Measurements from ENCODE around the gene ANTKMT.

ANTKMT gene

DNA sequence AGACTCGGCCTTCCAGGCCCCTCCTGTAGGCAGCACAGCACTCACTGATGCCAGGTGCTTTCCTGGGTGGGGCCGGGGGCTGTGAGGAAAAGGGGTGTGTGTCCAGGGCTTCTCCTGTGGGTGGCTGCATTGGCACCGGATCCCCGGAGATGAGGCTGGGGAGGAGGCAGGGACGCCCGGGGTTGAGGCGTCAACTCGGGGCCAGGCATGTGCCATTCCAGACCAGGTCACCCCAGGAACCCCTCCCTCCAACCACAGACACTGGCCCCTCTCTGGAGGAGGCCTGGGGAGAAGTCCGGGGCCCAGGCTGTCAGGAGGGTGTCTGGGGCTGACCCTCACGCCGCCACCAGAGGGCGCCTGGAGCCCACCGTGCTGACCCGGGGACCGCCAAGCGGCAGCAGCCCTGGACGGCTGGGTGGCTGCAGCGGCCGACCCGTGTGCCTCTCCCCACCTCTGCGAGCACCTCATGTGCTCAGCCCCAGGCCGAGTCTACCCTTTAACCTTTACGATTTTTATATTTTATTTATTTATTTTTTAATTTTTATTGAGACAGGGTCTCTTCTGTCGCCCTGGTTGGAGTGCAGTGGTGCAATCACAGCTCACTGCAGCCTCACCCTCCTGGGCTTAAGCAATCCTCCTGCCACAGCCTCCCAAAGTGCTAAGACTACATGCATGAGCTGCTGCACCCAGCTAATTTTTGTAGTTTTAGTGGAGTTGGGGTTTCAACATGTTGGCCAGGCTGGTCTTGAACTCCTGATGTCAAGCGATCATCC is 9.2 kb upstream of the ANTKMT start:
- in situ Hi-C loops (cut with MboI; ENCODE audit: low sequenced_read_pairs) = loop anchor here (25.0 kb wide), 1 partner anchor 351 kb away; the partner anchor contains the start of gene SSTR5

DNA sequence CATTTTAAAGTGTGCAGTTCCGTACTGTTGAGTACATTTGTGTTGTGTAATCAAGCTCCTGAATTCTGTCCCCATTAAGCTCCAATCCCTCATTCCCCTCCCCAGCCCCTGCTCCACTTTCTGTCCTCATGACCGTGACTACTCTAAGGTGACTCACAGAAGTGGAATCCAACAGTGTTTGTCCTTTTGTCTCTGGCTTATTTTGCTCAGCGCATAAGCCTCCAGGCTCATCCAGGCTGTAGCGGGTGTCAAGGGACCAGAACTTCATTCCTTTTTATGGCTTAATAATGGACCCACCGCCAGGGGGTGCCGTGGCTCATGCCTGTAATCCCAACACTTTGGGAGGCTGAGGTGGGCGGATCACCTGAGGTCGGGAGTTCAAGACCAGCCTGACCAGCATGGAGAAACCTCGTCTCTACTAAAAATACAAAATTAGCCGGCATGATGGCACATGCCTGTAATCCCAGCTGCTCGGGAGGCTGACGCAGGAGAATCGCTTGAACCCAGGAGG is 8.2 kb upstream of the ANTKMT start:
- in situ Hi-C loops (cut with MboI; ENCODE audit: low sequenced_read_pairs) = loop anchor here (25.0 kb wide), 1 partner anchor 350 kb away; the partner anchor contains the start of gene SSTR5

- in situ Hi-C loops (cut with MboI; ENCODE audit: low sequenced_read_pairs) = loop anchor here (25.0 kb wide), 1 partner anchor 348 kb away; the partner anchor contains the start of gene SSTR5
Measured at GRCh38 chr16:714079-714478, 6.9 kb upstream of the ANTKMT start.

- in situ Hi-C loops (cut with MboI; ENCODE audit: low sequenced_read_pairs) = loop anchor here (25.0 kb wide), 1 partner anchor 347 kb away; the partner anchor contains the start of gene SSTR5
Measured at GRCh38 chr16:714558-715476, 6.1 kb upstream of the ANTKMT start, which contains the start of gene METRN. TSS of gene METRN (plus strand) at chr16:715118. CDS start at chr16:715290, 172 bp downstream.

DNA sequence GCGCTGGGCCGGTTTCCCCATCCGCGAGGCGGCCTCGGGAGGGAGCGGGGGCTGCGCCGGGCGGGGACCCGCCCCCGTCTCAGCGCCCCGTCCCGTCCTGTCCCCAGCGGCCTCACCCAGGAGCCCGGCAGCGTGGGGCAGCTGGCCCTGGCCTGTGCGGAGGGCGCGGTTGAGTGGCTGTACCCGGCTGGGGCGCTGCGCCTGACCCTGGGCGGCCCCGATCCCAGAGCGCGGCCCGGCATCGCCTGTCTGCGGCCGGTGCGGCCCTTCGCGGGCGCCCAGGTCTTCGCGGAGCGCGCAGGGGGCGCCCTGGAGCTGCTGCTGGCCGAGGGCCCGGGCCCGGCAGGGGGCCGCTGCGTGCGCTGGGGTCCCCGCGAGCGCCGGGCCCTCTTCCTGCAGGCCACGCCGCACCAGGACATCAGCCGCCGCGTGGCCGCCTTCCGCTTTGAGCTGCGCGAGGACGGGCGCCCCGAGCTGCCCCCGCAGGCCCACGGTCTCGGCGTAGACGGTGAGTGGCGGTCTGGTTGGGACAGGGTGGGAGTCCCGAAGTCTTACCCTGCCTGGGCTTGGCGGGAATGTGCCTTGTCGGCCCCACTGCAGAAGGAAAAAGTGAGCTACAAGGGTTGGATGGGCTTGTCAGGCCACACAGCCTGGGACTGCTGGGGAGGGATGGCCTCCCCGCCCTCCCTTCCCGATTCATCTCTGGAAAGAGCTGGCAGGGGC is 5.3 kb upstream of the ANTKMT start:
- in situ Hi-C loops (cut with MboI; ENCODE audit: low sequenced_read_pairs) = loop anchor here (25.0 kb wide), 1 partner anchor 347 kb away; the partner anchor contains the start of gene SSTR5

DNA sequence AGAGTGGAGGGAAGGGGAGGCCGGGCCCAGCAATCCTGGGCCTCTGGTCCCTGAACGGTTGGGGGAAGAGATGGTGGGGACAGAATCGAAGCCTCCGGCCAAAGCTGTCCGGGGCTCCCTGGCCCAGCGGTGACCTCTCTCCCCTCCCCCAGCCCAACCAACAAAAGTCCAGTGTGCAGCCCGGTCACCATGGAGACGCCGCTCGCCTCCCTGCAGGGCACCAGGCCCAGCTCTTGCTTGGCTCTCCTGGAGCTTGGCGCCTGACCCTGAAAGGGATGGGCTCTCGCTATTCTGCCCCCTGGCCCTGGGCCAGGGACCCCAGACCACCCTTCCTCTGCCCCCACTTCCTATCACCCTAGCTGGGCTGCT is 4.8 kb upstream of the ANTKMT start:
- in situ Hi-C loops (cut with MboI; ENCODE audit: low sequenced_read_pairs) = loop anchor here (25.0 kb wide), 1 partner anchor 346 kb away; the partner anchor contains the start of gene SSTR5

DNA sequence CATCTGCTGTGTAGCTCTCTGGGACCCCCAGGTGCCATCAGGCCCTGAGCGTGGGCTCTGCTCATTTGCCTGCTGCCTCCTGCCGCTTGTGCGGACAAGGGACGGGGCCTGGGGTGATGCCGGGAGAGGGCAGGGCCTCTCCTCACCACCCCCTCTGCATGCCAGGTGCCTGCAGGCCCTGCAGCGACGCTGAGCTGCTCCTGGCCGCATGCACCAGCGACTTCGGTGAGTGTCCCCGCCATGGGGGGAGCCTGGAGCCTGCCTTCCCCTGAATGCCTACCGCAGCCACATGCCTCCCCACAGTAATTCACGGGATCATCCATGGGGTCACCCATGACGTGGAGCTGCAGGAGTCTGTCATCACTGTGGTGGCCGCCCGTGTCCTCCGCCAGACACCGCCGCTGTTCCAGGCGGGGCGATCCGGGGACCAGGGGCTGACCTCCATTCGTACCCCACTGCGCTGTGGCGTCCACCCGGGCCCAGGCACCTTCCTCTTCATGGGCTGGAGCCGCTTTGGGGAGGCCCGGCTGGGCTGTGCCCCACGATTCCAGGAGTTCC is 4.1 kb upstream of the ANTKMT start:
- in situ Hi-C loops (cut with MboI; ENCODE audit: low sequenced_read_pairs) = loop anchor here (25.0 kb wide), 1 partner anchor 345 kb away; the partner anchor contains the start of gene SSTR5

DNA sequence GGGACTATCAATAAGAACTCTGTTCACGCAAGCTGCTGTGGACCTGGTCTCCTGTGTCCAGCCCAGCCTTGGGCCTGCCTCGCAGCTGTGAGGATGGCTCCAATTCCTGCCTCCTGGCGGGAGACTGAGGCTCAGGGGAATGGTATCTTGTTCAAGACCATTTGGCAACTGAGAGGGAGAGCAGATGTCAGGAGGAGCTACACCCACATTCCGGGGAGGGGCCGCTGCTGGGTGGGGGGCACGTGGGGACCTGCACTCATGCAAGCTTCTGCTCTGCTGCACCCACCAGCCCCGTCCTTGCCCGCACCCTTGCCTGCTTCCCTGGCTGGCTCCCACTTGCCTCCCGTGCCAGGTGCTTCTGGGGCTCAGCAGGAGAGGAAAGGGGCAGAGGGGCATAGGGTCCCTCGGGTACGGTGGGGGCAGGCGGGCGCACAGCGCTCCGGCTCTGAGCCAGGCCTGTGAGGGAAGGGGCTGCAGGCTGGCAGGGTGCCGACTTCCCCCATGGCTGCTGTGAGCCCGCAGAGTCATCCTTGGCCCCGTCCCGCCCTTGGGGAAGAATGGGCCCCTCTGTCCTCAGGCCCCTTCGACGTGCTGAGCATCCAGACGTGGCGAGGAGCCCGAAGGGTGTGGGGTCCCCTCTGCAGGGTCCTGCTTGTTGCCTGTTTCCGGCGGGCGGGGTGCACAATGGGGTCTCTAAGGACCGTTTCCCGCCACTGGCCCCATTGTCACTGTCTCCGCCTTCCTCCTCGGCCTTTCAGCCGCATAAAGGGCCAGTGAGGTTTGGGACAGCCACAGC is 3.3 kb upstream of the ANTKMT start:
- in situ Hi-C loops (cut with MboI; ENCODE audit: low sequenced_read_pairs) = loop anchor here (25.0 kb wide), 1 partner anchor 345 kb away; the partner anchor contains the start of gene SSTR5

- in situ Hi-C loops (cut with MboI; ENCODE audit: low sequenced_read_pairs) = loop anchor here (25.0 kb wide), 1 partner anchor 344 kb away; the partner anchor contains the start of gene SSTR5
Measured at GRCh38 chr16:718389-718788, 2.6 kb upstream of the ANTKMT start.

- in situ Hi-C loops (cut with MboI; ENCODE audit: low sequenced_read_pairs) = loop anchor here (25.0 kb wide), 1 partner anchor 343 kb away; the partner anchor contains the start of gene SSTR5
Measured at GRCh38 chr16:718922-719321, 2.0 kb upstream of the ANTKMT start.

GRCh38 chr16:719815-720446 is 1.0 kb upstream of the ANTKMT start:
- in situ Hi-C loops (cut with MboI; ENCODE audit: low sequenced_read_pairs) = loop anchor here (25.0 kb wide), 1 partner anchor 342 kb away; the partner anchor contains the start of gene SSTR5

DNA sequence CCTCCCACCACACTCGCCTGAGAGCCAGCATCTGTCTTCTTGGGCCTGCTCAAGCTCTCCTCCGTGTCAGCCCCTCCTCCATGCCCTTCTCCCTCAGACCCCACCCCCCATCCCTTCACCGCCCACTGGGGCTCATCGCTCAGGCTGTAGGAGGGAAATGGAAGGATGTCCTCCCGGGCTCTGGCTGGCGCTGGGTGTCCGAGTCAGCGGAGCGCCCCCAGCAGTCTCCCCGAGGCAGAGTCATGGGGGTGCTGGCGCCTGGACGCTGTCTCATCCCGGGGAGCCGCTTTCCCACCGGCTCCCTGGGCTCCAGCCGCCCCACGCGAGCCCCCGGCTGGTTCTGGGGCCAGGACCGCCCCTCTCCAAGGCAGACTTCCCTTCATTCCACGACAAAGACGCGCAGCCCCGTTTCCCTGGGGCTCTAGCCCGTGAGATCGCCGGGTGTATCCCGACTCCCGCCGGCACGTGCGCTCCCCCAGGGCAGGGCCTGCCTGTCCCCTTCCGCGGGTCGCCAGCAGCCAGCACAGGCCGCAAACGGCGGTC is 428 bp upstream of the ANTKMT start:
- in situ Hi-C loops (cut with MboI; ENCODE audit: low sequenced_read_pairs) = loop anchor here (25.0 kb wide), 1 partner anchor 342 kb away; the partner anchor contains the start of gene SSTR5

GRCh38 chr16:721765-722540 is 1.0 kb downstream of the ANTKMT start:
- in situ Hi-C loops (cut with MboI; ENCODE audit: low sequenced_read_pairs) = loop anchor here (25.0 kb wide), 1 partner anchor 340 kb away; the partner anchor contains the start of gene SSTR5

DNA sequence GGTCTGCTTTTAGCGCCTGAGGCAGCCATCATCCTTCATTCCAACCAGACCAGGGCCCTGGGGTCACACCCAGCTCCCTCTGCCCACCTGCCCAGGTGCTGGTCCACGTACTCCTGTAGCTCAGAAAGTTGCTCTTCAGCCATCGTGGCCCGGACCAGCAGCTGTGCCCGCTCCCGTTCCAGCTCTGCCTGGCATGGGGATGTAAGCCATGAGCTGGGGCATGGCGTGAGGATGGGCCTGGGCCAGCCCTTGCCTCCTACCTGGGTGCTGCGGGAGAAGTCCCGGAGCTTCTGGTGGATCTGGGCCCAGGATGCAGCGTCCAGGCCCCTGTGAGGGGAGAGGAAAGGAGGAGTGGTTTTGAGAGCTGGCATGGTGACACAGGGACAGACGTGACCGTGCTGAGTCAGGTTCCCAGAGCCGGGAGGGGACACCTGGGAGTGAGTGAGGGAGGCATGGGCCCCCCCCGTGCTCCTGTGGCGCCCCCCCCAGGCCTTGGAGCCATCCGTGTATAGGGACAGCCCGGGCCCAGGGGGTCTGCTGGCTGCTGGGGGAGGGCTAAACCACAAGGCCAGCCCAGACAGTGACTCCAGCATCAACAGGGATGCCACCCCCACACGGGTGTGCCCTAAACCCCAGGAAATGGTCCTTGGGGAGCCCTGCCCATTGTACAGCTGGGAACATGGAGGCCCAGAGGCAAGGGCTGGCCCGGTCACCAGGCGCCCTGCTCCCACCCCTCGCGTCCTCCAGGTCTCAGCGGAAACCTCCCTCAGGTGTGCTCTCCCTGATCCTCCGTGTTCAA is 2.1 kb downstream of the ANTKMT start:
- in situ Hi-C loops (cut with MboI; ENCODE audit: low sequenced_read_pairs) = loop anchor here (25.0 kb wide), 1 partner anchor 339 kb away; the partner anchor contains the start of gene SSTR5

DNA sequence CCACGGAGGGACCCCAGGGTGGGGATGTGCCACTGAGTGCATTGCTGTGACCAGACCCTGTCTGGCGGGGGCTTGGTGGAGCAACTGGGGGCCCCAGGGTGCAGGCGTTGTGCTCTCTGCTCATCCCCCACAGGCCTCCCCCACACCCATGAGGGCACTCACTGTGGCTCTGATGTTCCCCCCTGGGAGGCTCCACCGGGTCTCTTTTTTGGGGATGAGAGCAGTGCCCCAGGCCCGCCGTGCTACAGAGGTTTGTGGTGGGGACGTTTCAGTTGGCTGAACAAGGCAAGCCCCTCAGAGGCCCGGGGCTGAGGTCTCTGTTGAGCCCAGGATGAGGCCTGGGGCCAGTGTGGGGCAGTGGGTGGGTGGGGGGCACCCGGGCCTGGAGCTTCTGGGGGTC is 2.7 kb downstream of the ANTKMT start:
- in situ Hi-C loops (cut with MboI; ENCODE audit: low sequenced_read_pairs) = loop anchor here (25.0 kb wide), 1 partner anchor 339 kb away; the partner anchor contains the start of gene SSTR5
